HepG2 (cell line): Measurements from ENCODE around the gene RNPS1. TPM values are rescaled to one million over a fixed set of nuclear protein-coding genes. Genes with fewer than 3 reads are reported as not detected.

Experiments
- ATAC-seq: fragments of 200-7000 bp; cut with Tn5 transposase; 3 replicates; pipeline ENCODE4 v1.9.1; 2020; ENCODE audit warnings: mild to moderate bottlenecking, moderate library complexity
- BruUV-seq: library from RNA; stranded (reverse); fragments of 400-500 nt; replicated peaks from 2 replicates; lab custom pipeline; 2021; lab: Mats Ljungman, UMichigan
- CTCF ChIA-PET: fragments of 300-600 bp; formaldehyde crosslinking; extraction: SDS; loops from one replicate; lab custom pipeline; 2021; ENCODE audit warnings: low total read pairs, inconsistent platforms, low intra/inter-chr PET ratio; lab: Yijun Ruan, JAX
- POLR2A ChIA-PET: fragments of 350-600 bp; sonication (Branson Sonifier 250); formaldehyde crosslinking; loops from one replicate; lab custom pipeline; 2020; ENCODE audit warnings: antibody characterized with exemption, inconsistent platforms; lab: Yijun Ruan, JAX
- DNase-seq: peaks from one replicate; pipeline ENCODE4 v3.0.0-alpha.2; 2015; ENCODE audit warnings: low spot score
- FAIRE-seq: peaks from 3 replicates; lab custom pipeline; 2011; peaks lifted over from hg19 to GRCh38; lab: Jason Lieb, UNC
- H2AFZ ChIP-seq: one replicate; pipeline ENCODE4 v1.6.1; 2011; ENCODE audit warnings: low read length, inconsistent platforms
- H3K27ac ChIP-seq: fragments of 300-600 bp; 3 replicates; pipeline ENCODE4 v1.8.0; 2011; ENCODE audit warnings: mixed run types, mild to moderate bottlenecking, mixed read lengths, low read length, inconsistent platforms; ENCODE audit not compliant: insufficient read depth; ENCODE audit errors: extremely low read length
- H3K27me3 ChIP-seq, 2 experiments: fragments of 200-600 bp in 1 of 2; 2 replicates in 1 of 2; 3 replicates in 1 of 2; pipeline versions ENCODE4 v1.6.0 to v1.8.0; 2011; ENCODE audit warnings: low read length in 2 of 2, mild to moderate bottlenecking in 2 of 2, moderate library complexity in 2 of 2, inconsistent platforms in 1 of 2; ENCODE audit not compliant: insufficient read depth in 2 of 2, control insufficient read depth in 1 of 2
- H3K36me3 ChIP-seq, 2 experiments: fragments of 200-600 bp in 1 of 2; replicated peaks in 1 of 2; 2 replicates in 1 of 2; 3 replicates in 1 of 2; pipeline versions ENCODE4 v1.5.1 to v1.8.0; 2011; ENCODE audit warnings: low read length in 2 of 2, inconsistent platforms in 1 of 2; ENCODE audit not compliant: insufficient read depth in 2 of 2, control insufficient read depth in 1 of 2
- H3K4me1 ChIP-seq: 2 replicates; pipeline ENCODE4 v1.5.1; 2012; ENCODE audit warnings: low read length, inconsistent platforms; ENCODE audit not compliant: insufficient read depth
- H3K4me2 ChIP-seq: 2 replicates; pipeline ENCODE4 v1.6.0; 2011; ENCODE audit warnings: low read depth, low read length, inconsistent platforms
- H3K4me3 ChIP-seq, 3 experiments: fragments of 200-600 bp in 1 of 3; sonication (generic), shearing (Covaris generic) in 1 of 3; replicated peaks in 1 of 3; 2 replicates each; pipeline ENCODE4 v1.5.1; 2011 to 2016; ENCODE audit warnings: low read length in 3 of 3, inconsistent platforms in 2 of 3, low read depth in 2 of 3, mild to moderate bottlenecking in 2 of 3, control low read depth in 1 of 3, mixed read lengths in 1 of 3; ENCODE audit not compliant: insufficient read depth in 1 of 3
- H3K79me2 ChIP-seq: one replicate; pipeline ENCODE4 v1.6.1; 2011; ENCODE audit warnings: low read length, inconsistent platforms; ENCODE audit not compliant: insufficient read depth
- H3K9ac ChIP-seq: 2 replicates; pipeline ENCODE4 v1.6.0; 2011; ENCODE audit warnings: mild to moderate bottlenecking, low read depth, low read length, inconsistent platforms; ENCODE audit not compliant: insufficient read depth
- H3K9me3 ChIP-seq: 2 replicates; pipeline ENCODE4 v1.5.1; 2012; ENCODE audit warnings: mild to moderate bottlenecking, low read length
- H4K20me1 ChIP-seq: 2 replicates; pipeline ENCODE4 v1.6.0; 2011; ENCODE audit warnings: inconsistent platforms, mild to moderate bottlenecking, low read length, moderate library complexity; ENCODE audit not compliant: insufficient read depth
- BRCA1 ChIP-seq: sonication (generic); formaldehyde crosslinking; IDR thresholded peaks from 2 replicates; pipeline ENCODE4 v1.4.0; 2020; ENCODE audit warnings: missing genetic modification reagents
- CBFB ChIP-seq: sonication (generic); formaldehyde crosslinking; IDR thresholded peaks from 2 replicates; pipeline ENCODE4 v1.4.0; 2020; ENCODE audit warnings: missing genetic modification reagents
- HOXA9 ChIP-seq: sonication (generic); formaldehyde crosslinking; IDR thresholded peaks from 2 replicates; pipeline ENCODE4 v1.8.1; 2022; ENCODE audit warnings: missing genetic modification reagents, mild to moderate bottlenecking, moderate library complexity, borderline replicate concordance
- MYC ChIP-seq: sonication (generic); formaldehyde crosslinking; IDR thresholded peaks from 2 replicates; pipeline ENCODE4 v1.9.0; 2021; ENCODE audit warnings: missing genetic modification reagents, borderline replicate concordance
- NFIB ChIP-seq: sonication (generic); formaldehyde crosslinking; IDR thresholded peaks from 2 replicates; pipeline ENCODE4 v1.9.0; 2021; ENCODE audit warnings: missing genetic modification reagents, mild to moderate bottlenecking, borderline replicate concordance
- PHB2 ChIP-seq: fragments of 450-650 bp; IDR thresholded peaks from 2 replicates; pipeline ENCODE4 v1.6.1; 2018; ENCODE audit not compliant: partially characterized antibody
- SALL2 ChIP-seq: sonication (generic); formaldehyde crosslinking; IDR thresholded peaks from 2 replicates; pipeline ENCODE4 v1.8.1; 2023; ENCODE audit warnings: mild to moderate bottlenecking, missing genetic modification reagents, inconsistent platforms
- ZMYM4 ChIP-seq: sonication (generic); formaldehyde crosslinking; IDR thresholded peaks from 2 replicates; pipeline ENCODE4 v1.8.1; 2023; ENCODE audit warnings: mild to moderate bottlenecking, missing genetic modification reagents
- ZNF12 ChIP-seq: sonication (generic); formaldehyde crosslinking; IDR thresholded peaks from 2 replicates; pipeline ENCODE4 v1.5.0; 2020; ENCODE audit warnings: missing genetic modification reagents
- ZNF234 ChIP-seq: sonication (generic); formaldehyde crosslinking; conservative IDR thresholded peaks from 2 replicates; pipeline ENCODE4 v1.5.1; 2020; ENCODE audit warnings: mild to moderate bottlenecking, missing genetic modification reagents
- ZNF644 ChIP-seq: IDR thresholded peaks from 2 replicates; pipeline ENCODE4 v1.6.1; 2016; ENCODE audit warnings: low read depth
- WGBS: methylation state at CpG from one replicate; pipeline ENCODE4 v1.1.6; 2017; ENCODE audit warnings: low lambda C conversion rate; 5-methylcytosine and 5-hydroxymethylcytosine counted together
- in situ Hi-C: cut with HindIII; loops from 2 replicates; pipeline ENCODE4 v1.10.0; 2017; ENCODE audit warnings: low pct_unique_long_range_greater_than_20kb; ENCODE audit not compliant: extremely low pct_ligation_motif_present
- intact Hi-C: fragments of 100-400 bp; cut with micrococcal nuclease; formaldehyde crosslinking; loops from one replicate; pipeline ENCODE4 v1.10.0; 2022; ENCODE audit not compliant: unreplicated experiment
- polyA plus RNA-seq, 8 experiments: library from polyadenylated mRNA; depleted of rRNA in 3 of 8; stranded (reverse) in 7 of 8; unstranded in 1 of 8; fragments of >200 nt; fragmentation: Illumina TruSeq in 4 of 8; extraction: Trizol in 4 of 8; gene quantifications; 2 replicates each; pipeline versions ENCODE4 v1.2.1 to v1.2.3, GENCODE V29; 2011 to 2016; ENCODE audit warnings: low read depth in 4 of 8, missing spikeins in 1 of 8, mixed read lengths in 1 of 8; ENCODE audit not compliant: insufficient read depth in 1 of 8
- total RNA-seq, 5 experiments: library from RNA; depleted of rRNA; stranded (reverse); fragments of >200 nt; fragmentation: Illumina TruSeq; extraction: Trizol; gene quantifications; 2 replicates each; pipeline ENCODE4 v1.2.3, GENCODE V29; 2016; ENCODE audit warnings: low read depth in 1 of 5
- TF ChIP-seq, protein P1 (sequence below): sonication (generic); formaldehyde crosslinking; IDR thresholded peaks from one replicate; pipeline ENCODE4 v1.5.1; 2020; ENCODE audit warnings: mild to moderate bottlenecking, missing genetic modification reagents; ENCODE audit errors: not compliant biosample characterization
- TF ChIP-seq, protein P2 (sequence below): sonication (generic); formaldehyde crosslinking; IDR thresholded peaks from 2 replicates; pipeline ENCODE4 v1.4.0; 2020; ENCODE audit warnings: mild to moderate bottlenecking, missing genetic modification reagents

RNPS1 gene
- total and polyA plus RNA-seq, 2 of the 13 experiments (the other 11 are each of a cell fraction or from before 2014, with no cell fraction given) = 126 to 133 TPM

DNA sequence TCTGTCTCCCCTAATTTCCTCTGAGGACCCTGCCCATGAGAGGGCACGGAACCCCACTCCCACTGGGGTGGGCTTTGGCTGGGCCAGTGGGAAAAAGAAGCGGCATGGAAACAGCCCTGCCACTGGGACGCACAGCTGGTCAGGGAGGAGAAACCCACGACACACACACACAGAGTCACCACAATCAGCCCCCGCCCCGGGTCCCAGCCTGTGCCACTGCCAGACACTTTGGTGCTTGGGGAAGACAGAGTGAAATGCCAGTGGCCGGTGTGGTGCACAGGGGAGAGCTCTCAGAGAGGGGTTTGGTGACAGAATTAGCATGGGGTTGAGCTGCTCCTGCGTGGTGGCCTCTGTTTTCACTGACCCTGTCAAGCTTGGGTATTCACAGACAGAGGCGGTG lies 30.7 kb upstream of the RNPS1 start:
- Histone ChIP-seq H2AFZ (no peak overlapping the region), H3K27ac (no peak overlapping the region), H3K27me3 (peaks cover 10 to 36% of the 10 kb centered on the region in 2 experiments; a peak in 4 of 5 replicates), H3K4me1 (peaks cover 10% of the 10 kb centered on the region), H3K79me2 (no peaks in the 10 kb centered on the region), H4K20me1 (no peaks in the 10 kb centered on the region), H3K9ac (no peak overlapping the region), H3K36me3 (no peaks in the 10 kb centered on the region), H3K9me3 (no peaks in the 10 kb centered on the region), H3K4me2 (no peak overlapping the region), H3K4me3 (no peak overlapping the region)
- 37% methylated on average over 8 of the region's 9 CpGs for WGBS
- ChIA-PET CTCF (no interaction called here), POLR2A (no interaction called here)
- intact Hi-C loops (no loop called here), in situ Hi-C loops (no loop called here)
- DNase-seq (no peak), FAIRE-seq (no peak), ATAC-seq (no peak)
- BruUV-seq = no TSS peak
- TF ChIP-seq CBFB (CRISPR knock-in tag) (no peak), SALL2 (CRISPR knock-in tag) (no peak), PHB2 (no peak), MYC (CRISPR knock-in tag) (no peak), NFIB (CRISPR knock-in tag) (no peak), ZNF644 (CRISPR knock-in tag) (no peak), ZNF234 (no peak), ZNF12 (no peak), ZMYM4 (CRISPR knock-in tag) (no peak), HOXA9 (CRISPR knock-in tag) (no peak), BRCA1 (no peak)
- TF ChIP-seq, protein P1, sequence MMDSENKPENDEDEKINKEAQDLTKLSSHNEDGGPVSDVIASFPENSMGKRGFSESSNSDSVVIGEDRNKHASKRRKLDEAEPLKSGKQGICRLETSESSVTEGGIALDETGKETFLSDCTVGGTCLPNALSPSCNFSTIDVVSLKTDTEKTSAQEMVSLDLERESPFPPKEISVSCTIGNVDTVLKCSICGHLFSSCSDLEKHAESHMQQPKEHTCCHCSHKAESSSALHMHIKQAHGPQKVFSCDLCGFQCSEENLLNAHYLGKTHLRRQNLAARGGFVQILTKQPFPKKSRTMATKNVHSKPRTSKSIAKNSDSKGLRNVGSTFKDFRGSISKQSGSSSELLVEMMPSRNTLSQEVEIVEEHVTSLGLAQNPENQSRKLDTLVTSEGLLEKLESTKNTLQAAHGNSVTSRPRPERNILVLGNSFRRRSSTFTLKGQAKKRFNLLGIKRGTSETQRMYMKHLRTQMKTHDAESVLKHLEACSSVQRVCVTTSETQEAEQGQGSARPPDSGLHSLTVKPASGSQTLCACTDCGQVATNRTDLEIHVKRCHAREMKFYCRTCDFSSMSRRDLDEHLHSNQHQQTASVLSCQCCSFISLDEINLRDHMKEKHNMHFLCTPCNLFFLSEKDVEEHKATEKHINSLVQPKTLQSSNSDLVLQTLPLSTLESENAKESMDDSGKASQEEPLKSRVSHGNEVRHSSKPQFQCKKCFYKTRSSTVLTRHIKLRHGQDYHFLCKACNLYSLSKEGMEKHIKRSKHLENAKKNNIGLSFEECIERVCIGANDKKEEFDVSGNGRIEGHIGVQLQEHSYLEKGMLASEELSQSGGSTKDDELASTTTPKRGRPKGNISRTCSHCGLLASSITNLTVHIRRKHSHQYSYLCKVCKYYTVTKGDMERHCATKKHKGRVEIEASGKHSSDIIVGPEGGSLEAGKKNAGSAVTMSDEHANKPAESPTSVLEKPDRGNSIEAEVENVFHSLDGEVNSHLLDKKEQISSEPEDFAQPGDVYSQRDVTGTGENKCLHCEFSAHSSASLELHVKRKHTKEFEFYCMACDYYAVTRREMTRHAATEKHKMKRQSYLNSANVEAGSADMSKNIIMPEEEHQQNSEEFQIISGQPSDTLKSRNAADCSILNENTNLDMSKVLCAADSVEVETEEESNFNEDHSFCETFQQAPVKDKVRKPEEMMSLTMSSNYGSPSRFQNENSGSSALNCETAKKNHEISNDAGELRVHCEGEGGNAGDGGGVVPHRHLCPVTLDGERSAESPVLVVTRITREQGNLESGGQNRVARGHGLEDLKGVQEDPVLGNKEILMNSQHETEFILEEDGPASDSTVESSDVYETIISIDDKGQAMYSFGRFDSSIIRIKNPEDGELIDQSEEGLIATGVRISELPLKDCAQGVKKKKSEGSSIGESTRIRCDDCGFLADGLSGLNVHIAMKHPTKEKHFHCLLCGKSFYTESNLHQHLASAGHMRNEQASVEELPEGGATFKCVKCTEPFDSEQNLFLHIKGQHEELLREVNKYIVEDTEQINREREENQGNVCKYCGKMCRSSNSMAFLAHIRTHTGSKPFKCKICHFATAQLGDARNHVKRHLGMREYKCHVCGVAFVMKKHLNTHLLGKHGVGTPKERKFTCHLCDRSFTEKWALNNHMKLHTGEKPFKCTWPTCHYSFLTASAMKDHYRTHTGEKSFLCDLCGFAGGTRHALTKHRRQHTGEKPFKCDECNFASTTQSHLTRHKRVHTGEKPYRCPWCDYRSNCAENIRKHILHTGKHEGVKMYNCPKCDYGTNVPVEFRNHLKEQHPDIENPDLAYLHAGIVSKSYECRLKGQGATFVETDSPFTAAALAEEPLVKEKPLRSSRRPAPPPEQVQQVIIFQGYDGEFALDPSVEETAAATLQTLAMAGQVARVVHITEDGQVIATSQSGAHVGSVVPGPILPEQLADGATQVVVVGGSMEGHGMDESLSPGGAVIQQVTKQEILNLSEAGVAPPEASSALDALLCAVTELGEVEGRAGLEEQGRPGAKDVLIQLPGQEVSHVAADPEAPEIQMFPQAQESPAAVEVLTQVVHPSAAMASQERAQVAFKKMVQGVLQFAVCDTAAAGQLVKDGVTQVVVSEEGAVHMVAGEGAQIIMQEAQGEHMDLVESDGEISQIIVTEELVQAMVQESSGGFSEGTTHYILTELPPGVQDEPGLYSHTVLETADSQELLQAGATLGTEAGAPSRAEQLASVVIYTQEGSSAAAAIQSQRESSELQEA (CRISPR knock-in tag) = no peak
- TF ChIP-seq, protein P2, sequence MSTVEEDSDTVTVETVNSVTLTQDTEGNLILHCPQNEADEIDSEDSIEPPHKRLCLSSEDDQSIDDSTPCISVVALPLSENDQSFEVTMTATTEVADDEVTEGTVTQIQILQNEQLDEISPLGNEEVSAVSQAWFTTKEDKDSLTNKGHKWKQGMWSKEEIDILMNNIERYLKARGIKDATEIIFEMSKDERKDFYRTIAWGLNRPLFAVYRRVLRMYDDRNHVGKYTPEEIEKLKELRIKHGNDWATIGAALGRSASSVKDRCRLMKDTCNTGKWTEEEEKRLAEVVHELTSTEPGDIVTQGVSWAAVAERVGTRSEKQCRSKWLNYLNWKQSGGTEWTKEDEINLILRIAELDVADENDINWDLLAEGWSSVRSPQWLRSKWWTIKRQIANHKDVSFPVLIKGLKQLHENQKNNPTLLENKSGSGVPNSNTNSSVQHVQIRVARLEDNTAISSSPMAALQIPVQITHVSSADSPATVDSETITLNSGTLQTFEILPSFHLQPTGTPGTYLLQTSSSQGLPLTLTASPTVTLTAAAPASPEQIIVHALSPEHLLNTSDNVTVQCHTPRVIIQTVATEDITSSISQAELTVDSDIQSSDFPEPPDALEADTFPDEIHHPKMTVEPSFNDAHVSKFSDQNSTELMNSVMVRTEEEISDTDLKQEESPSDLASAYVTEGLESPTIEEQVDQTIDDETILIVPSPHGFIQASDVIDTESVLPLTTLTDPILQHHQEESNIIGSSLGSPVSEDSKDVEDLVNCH (CRISPR knock-in tag) = no peak
